HepG2 (cell line): ENCODE results near the gene ARHGEF37.

Experiments used
- EZH2 ChIP-seq: conservative IDR thresholded peaks from 2 replicates; pipeline ENCODE4 v1.6.1; 2012; ENCODE audit warnings: mild to moderate bottlenecking, low read depth, low read length, moderate library complexity
- MAF1 ChIP-seq: sonication (generic); formaldehyde crosslinking; IDR thresholded peaks from 2 replicates; pipeline ENCODE4 v1.5.0; 2020; ENCODE audit warnings: missing genetic modification reagents, borderline replicate concordance
- RARG ChIP-seq: sonication (generic); formaldehyde crosslinking; IDR thresholded peaks from 2 replicates; pipeline ENCODE4 v1.4.0; 2020; ENCODE audit warnings: low read depth, mild to moderate bottlenecking, missing genetic modification reagents

- TF ChIP-seq MAF1 (no peak), EZH2 (no peak), RARG (CRISPR knock-in tag) (no peak)
Observed at GRCh38 chr5:149550594-149551226, 30.6 kb upstream of the ARHGEF37 start.
